GM06990 (cell line): ENCODE results near the gene RIPOR3.

Experiments
- DNase-seq: peaks from one replicate; pipeline ENCODE4 v3.0.0-alpha.2; 2011; ENCODE audit not compliant: insufficient read length; ENCODE audit errors: extremely low read depth
- H3K27me3 ChIP-seq: replicated peaks from 2 replicates; pipeline ENCODE4 v1.6.0; 2011; ENCODE audit warnings: low read length; ENCODE audit not compliant: control insufficient read depth, insufficient read depth
- H3K36me3 ChIP-seq: 2 replicates; pipeline ENCODE4 v1.5.1; 2011; ENCODE audit warnings: low read length; ENCODE audit not compliant: control insufficient read depth, insufficient read depth
- H3K4me3 ChIP-seq: replicated peaks from 2 replicates; pipeline ENCODE4 v1.5.1; 2011; ENCODE audit warnings: low read depth, mild to moderate bottlenecking, control low read depth, low read length
- TF ChIP-seq, protein P1 (sequence below): IDR thresholded peaks from 2 replicates; pipeline ENCODE4 v1.5.1; 2011; ENCODE audit warnings: low read length, control low read depth, mild to moderate bottlenecking, inconsistent platforms; ENCODE audit not compliant: insufficient read depth, poor library complexity, severe bottlenecking

The RIPOR3 gene

GRCh38 chr20:50728981-50729874, 37.9 kb upstream of the RIPOR3 start:
- Histone ChIP-seq H3K36me3 (no peaks in the 10 kb centered on the region), H3K27me3 (no peaks in the 10 kb centered on the region), H3K4me3 (no peak overlapping the region)
- TF ChIP-seq, protein P1, sequence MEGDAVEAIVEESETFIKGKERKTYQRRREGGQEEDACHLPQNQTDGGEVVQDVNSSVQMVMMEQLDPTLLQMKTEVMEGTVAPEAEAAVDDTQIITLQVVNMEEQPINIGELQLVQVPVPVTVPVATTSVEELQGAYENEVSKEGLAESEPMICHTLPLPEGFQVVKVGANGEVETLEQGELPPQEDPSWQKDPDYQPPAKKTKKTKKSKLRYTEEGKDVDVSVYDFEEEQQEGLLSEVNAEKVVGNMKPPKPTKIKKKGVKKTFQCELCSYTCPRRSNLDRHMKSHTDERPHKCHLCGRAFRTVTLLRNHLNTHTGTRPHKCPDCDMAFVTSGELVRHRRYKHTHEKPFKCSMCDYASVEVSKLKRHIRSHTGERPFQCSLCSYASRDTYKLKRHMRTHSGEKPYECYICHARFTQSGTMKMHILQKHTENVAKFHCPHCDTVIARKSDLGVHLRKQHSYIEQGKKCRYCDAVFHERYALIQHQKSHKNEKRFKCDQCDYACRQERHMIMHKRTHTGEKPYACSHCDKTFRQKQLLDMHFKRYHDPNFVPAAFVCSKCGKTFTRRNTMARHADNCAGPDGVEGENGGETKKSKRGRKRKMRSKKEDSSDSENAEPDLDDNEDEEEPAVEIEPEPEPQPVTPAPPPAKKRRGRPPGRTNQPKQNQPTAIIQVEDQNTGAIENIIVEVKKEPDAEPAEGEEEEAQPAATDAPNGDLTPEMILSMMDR: no peak
- DNase-seq: no peak

GRCh38 chr20:50728486-50728980, 37.2 kb upstream of the RIPOR3 start:
- Histone ChIP-seq H3K27me3 (no peaks in the 10 kb centered on the region), H3K4me3 (no peak overlapping the region), H3K36me3 (no peaks in the 10 kb centered on the region)
- TF ChIP-seq, protein P1: no peak
- no peak for DNase-seq

GRCh38 chr20:50727792-50728485, 36.6 kb upstream of the RIPOR3 start:
- no peaks in the 10 kb centered on the region for H3K36me3 ChIP-seq
- no peak for DNase-seq
- no peaks in the 10 kb centered on the region for H3K27me3 ChIP-seq
- H3K4me3 ChIP-seq: no peak overlapping the region
- TF ChIP-seq, protein P1: no peak

GRCh38 chr20:50726955-50727791, 35.8 kb upstream of the RIPOR3 start:
- Histone ChIP-seq H3K36me3 (no peaks in the 10 kb centered on the region), H3K27me3 (no peaks in the 10 kb centered on the region), H3K4me3 (no peak overlapping the region)
- no peak for DNase-seq
- TF ChIP-seq, protein P1: no peak

- no peaks in the 10 kb centered on the region; the same call in 1 of the 2 replicates for H3K27me3 ChIP-seq
- no peaks in the 10 kb centered on the region for H3K36me3 ChIP-seq
- TF ChIP-seq, protein P1: no peak
- no peak overlapping the region for H3K4me3 ChIP-seq
- no peak for DNase-seq
Measured at GRCh38 chr20:50725724-50726005, 34.3 kb upstream of the RIPOR3 start.
